H9 (cell line): ENCODE results near the gene STIMATE. TPM values are rescaled to one million over a fixed set of nuclear protein-coding genes. Genes with fewer than 3 reads are reported as not detected.
A peak's percentile ranks its signal among the peaks of the same experiment; 100 is the strongest.

ENCODE experiments used
- DNase-seq: peaks from one replicate; pipeline ENCODE4 v3.0.0-alpha.2; 2017
- H2AFZ ChIP-seq: one replicate; pipeline ENCODE4 v1.6.1; 2013; ENCODE audit warnings: mild to moderate bottlenecking, low read length, control low read depth, moderate library complexity
- H2AK5ac ChIP-seq: 2 replicates; pipeline ENCODE4 v1.6.1; 2013; ENCODE audit warnings: low read length, control low read depth, mixed read lengths; ENCODE audit not compliant: insufficient read length
- H2BK120ac ChIP-seq: one replicate; pipeline ENCODE4 v1.6.1; 2013; ENCODE audit warnings: low read depth, mild to moderate bottlenecking, low read length, control low read depth, inconsistent platforms; ENCODE audit not compliant: poor library complexity, severe bottlenecking
- H2BK12ac ChIP-seq: 2 replicates; pipeline ENCODE4 v1.6.1; 2013; ENCODE audit warnings: low read length, control low read depth, mixed read lengths, low read depth; ENCODE audit not compliant: insufficient read length
- H2BK15ac ChIP-seq: 2 replicates; pipeline ENCODE4 v1.6.1; 2013; ENCODE audit warnings: low read depth, low read length, control low read depth
- H2BK20ac ChIP-seq: one replicate; pipeline ENCODE4 v1.6.1; 2013; ENCODE audit warnings: low read depth, mild to moderate bottlenecking, low read length, control low read depth, inconsistent platforms; ENCODE audit not compliant: poor library complexity, severe bottlenecking
- H2BK5ac ChIP-seq: 2 replicates; pipeline ENCODE4 v1.6.1; 2013; ENCODE audit warnings: low read length, control low read depth, mixed read lengths; ENCODE audit not compliant: insufficient read length
- H3K14ac ChIP-seq: 2 replicates; pipeline ENCODE4 v1.6.1; 2013; ENCODE audit warnings: low read length, control low read depth; ENCODE audit not compliant: insufficient read depth
- H3K18ac ChIP-seq: 2 replicates; pipeline ENCODE4 v1.6.1; 2013; ENCODE audit warnings: low read depth, mild to moderate bottlenecking, mixed read lengths, low read length, control low read depth; ENCODE audit not compliant: insufficient read length
- H3K23ac ChIP-seq: 2 replicates; pipeline ENCODE4 v1.6.1; 2013; ENCODE audit warnings: low read length, control low read depth, mixed read lengths, low read depth; ENCODE audit not compliant: insufficient read length
- H3K23me2 ChIP-seq: 2 replicates; pipeline ENCODE4 v1.6.1; 2013; ENCODE audit warnings: low read depth, mild to moderate bottlenecking, mixed read lengths, low read length, control low read depth; ENCODE audit not compliant: insufficient read length, poor library complexity, severe bottlenecking
- H3K27ac ChIP-seq: 2 replicates; pipeline ENCODE4 v1.5.1; 2013; ENCODE audit warnings: low read length, control low read depth, mixed read lengths, low read depth; ENCODE audit not compliant: insufficient read length
- H3K27me3 ChIP-seq: 2 replicates; pipeline ENCODE4 v1.6.1; 2013; ENCODE audit warnings: low read length, control low read depth, inconsistent platforms; ENCODE audit not compliant: insufficient read depth
- H3K4ac ChIP-seq: 2 replicates; pipeline ENCODE4 v1.6.1; 2013; ENCODE audit warnings: low read depth, mild to moderate bottlenecking, control low read depth, inconsistent platforms, low read length, moderate library complexity
- H3K4me1 ChIP-seq: 2 replicates; pipeline ENCODE4 v1.6.1; 2013; ENCODE audit warnings: low read length, control low read depth, inconsistent platforms; ENCODE audit not compliant: insufficient read depth
- H3K4me2 ChIP-seq: 2 replicates; pipeline ENCODE4 v1.6.1; 2013; ENCODE audit warnings: low read length, control low read depth, mixed read lengths; ENCODE audit not compliant: insufficient read length, insufficient read depth
- H3K56ac ChIP-seq: 2 replicates; pipeline ENCODE4 v1.6.1; 2013; ENCODE audit warnings: low read depth, mild to moderate bottlenecking, mixed read lengths, low read length, control low read depth; ENCODE audit not compliant: insufficient read length
- H3K79me1 ChIP-seq: 2 replicates; pipeline ENCODE4 v1.6.1; 2013; ENCODE audit warnings: low read depth, mild to moderate bottlenecking, moderate library complexity, low read length, control low read depth, inconsistent platforms; ENCODE audit not compliant: insufficient read depth, poor library complexity, severe bottlenecking
- H3K79me2 ChIP-seq: 2 replicates; pipeline ENCODE4 v1.6.1; 2013; ENCODE audit warnings: low read length, control low read depth, inconsistent platforms; ENCODE audit not compliant: insufficient read depth
- H3K9ac ChIP-seq: 2 replicates; pipeline ENCODE4 v1.6.1; 2013; ENCODE audit warnings: low read length, control low read depth, mixed read lengths; ENCODE audit not compliant: insufficient read length; ENCODE audit errors: extremely low read depth
- H3K9me3 ChIP-seq: one replicate; pipeline ENCODE4 v1.6.1; 2013; ENCODE audit warnings: low read depth, low read length, inconsistent platforms; ENCODE audit not compliant: control insufficient read depth
- H3T11ph ChIP-seq: one replicate; pipeline ENCODE4 v1.6.1; 2013; ENCODE audit warnings: mild to moderate bottlenecking, low read length, control low read depth, inconsistent platforms
- H4K20me1 ChIP-seq: one replicate; pipeline ENCODE4 v1.6.1; 2013; ENCODE audit not compliant: control insufficient read depth, insufficient read length, insufficient read depth
- H4K5ac ChIP-seq: 2 replicates; pipeline ENCODE4 v1.6.1; 2013; ENCODE audit warnings: low read depth, mild to moderate bottlenecking, mixed read lengths, low read length, control low read depth; ENCODE audit not compliant: insufficient read length
- H4K8ac ChIP-seq: replicated peaks from 2 replicates; pipeline ENCODE4 v1.6.1; 2013; ENCODE audit warnings: low read length, control low read depth, mixed read lengths, low read depth; ENCODE audit not compliant: insufficient read length
- H4K91ac ChIP-seq: 2 replicates; pipeline ENCODE4 v1.6.1; 2013; ENCODE audit warnings: low read depth, mild to moderate bottlenecking, moderate library complexity, mixed read lengths, low read length, control low read depth; ENCODE audit not compliant: insufficient read length
- H3K27ac Mint-ChIP-seq, 3 experiments: 2 replicates in 2 of 3; 3 replicates in 1 of 3; pipeline ENCODE4 v1.8.0; 2020 to 2021; ENCODE audit warnings: mixed read lengths in 3 of 3, mild to moderate bottlenecking in 1 of 3, moderate library complexity in 1 of 3
- H3K27me3 Mint-ChIP-seq: 2 replicates; pipeline ENCODE4 v1.8.0; 2021; ENCODE audit warnings: low read depth, mild to moderate bottlenecking, moderate library complexity, mixed read lengths
- H3K36me3 Mint-ChIP-seq, 3 experiments: 2 replicates in 2 of 3; 3 replicates in 1 of 3; pipeline ENCODE4 v1.8.0; 2020 to 2021; ENCODE audit warnings: low read depth in 3 of 3, mixed read lengths in 3 of 3; ENCODE audit not compliant: insufficient read depth in 1 of 3
- H3K4me1 Mint-ChIP-seq, 2 experiments: 2 replicates each; pipeline ENCODE4 v1.8.0; 2020; ENCODE audit warnings: mixed read lengths in 2 of 2
- H3K4me3 Mint-ChIP-seq, 2 experiments: 2 replicates in 1 of 2; 3 replicates in 1 of 2; pipeline ENCODE4 v1.8.0; 2020 to 2021; ENCODE audit warnings: mild to moderate bottlenecking in 2 of 2, mixed read lengths in 2 of 2, moderate library complexity in 1 of 2
- H3K9me3 Mint-ChIP-seq, 2 experiments: 2 replicates in 1 of 2; 3 replicates in 1 of 2; pipeline ENCODE4 v1.8.0; 2020; ENCODE audit warnings: mild to moderate bottlenecking in 2 of 2, mixed read lengths in 2 of 2, moderate library complexity in 1 of 2
- CTCF ChIP-seq: fragments of 200-600 bp; sonication (generic); conservative IDR thresholded peaks from 3 replicates; pipeline ENCODE4 v1.8.0; 2021; ENCODE audit warnings: antibody characterized with exemption, mild to moderate bottlenecking
- WGBS: extraction: QIAGEN DNeasy Blood & Tissue Kit; methylation state at CpG from one replicate; pipeline ENCODE4 v1.1.7; 2013; ENCODE audit warnings: missing lambda C conversion rate, low lambda C conversion rate, mixed read lengths; ENCODE audit not compliant: insufficient read length; ENCODE audit errors: extremely low coverage; 5-methylcytosine and 5-hydroxymethylcytosine counted together
- total RNA-seq: library from RNA; stranded (reverse); gene quantifications from 2 replicates; pipeline ENCODE4 v1.2.1, GENCODE V29; 2021

The STIMATE gene
- total RNA-seq, 1 experiment from 2014 or later, result 25.6 TPM

DNA sequence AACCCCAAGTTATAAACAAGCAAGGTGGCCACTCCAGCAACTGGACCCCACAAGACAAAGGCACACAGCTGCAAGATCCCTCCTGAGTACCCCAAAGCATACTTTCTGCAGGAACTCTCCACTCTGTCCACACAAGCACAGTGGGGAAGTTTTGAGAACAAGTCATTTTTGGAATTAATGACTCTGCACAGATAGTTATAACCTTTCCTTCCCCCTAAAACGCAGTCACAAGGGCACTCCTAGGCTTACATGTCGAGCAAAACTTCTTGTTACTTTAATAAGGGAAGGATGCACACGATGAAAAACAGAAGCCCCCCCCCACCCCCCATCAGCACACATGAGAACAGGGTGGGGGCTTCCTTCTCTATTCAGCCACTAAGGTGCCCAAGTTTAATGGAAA lies 1.2 kb downstream of the STIMATE start:
- WGBS, result no CpG with 5 or more reads among the region's 3 CpGs
- H2BK12ac ChIP-seq, result no peak overlapping the region
- H3K9me3 Mint-ChIP-seq, result no peaks in the 10 kb centered on the region

More for the DNA sequence above, 1.2 kb downstream of the STIMATE start:
- H2BK20ac ChIP-seq, result no peak overlapping the region
- H3K4me2 ChIP-seq, result peak overlapping the region; percentile 87
- peaks cover 15 to 18% of the 10 kb centered on the region in 2 experiments for H3K4me1 Mint-ChIP-seq
- peaks cover 4% of the 10 kb centered on the region; the same call in 1 of the 2 replicates for H3K27me3 Mint-ChIP-seq
- no peak overlapping the region for H4K8ac ChIP-seq
- peak overlapping the region; percentile 85 to 96 for H3K4me3 Mint-ChIP-seq
- H2BK15ac ChIP-seq, result no peak overlapping the region
- no peak overlapping the region for H4K91ac ChIP-seq
- H3K27me3 ChIP-seq, result no peaks in the 10 kb centered on the region
- no peaks in the 10 kb centered on the region; the same call in none of the 2 replicates for H3K4me1 ChIP-seq
- H3K79me2 ChIP-seq, result peaks cover 3% of the 10 kb centered on the region; the same call in 1 of the 2 replicates
- H3K23ac ChIP-seq, result no peak overlapping the region
- H2BK120ac ChIP-seq, result no peak overlapping the region
- no peak overlapping the region for H2AFZ ChIP-seq
- peaks cover 7% of the 10 kb centered on the region for H3K23me2 ChIP-seq
- no peak overlapping the region for H3K18ac ChIP-seq
- H2BK5ac ChIP-seq, result no peak overlapping the region
- no peak overlapping the region for H2AK5ac ChIP-seq
- peaks cover 12% of the 10 kb centered on the region for H3K79me1 ChIP-seq
- no peak overlapping the region for H4K5ac ChIP-seq
- no peak for TF ChIP-seq CTCF
- peaks cover 0 to 11% (median 11%) of the 10 kb centered on the region in 3 experiments; a peak in 5 of 7 replicates for H3K36me3 Mint-ChIP-seq
- no peak overlapping the region for H3K27ac Mint-ChIP-seq
- no peaks in the 10 kb centered on the region for H3K9me3 ChIP-seq
- no peak for DNase-seq
- H4K20me1 ChIP-seq, result no peaks in the 10 kb centered on the region
- H3K9ac ChIP-seq, result peak overlapping the region; percentile 29
- H3K56ac ChIP-seq, result no peak overlapping the region
- H3K27ac ChIP-seq, result no peak overlapping the region
- no peak overlapping the region for H3K14ac ChIP-seq
- no peak overlapping the region for H3T11ph ChIP-seq
- H3K4ac ChIP-seq, result no peak overlapping the region
